Loucy (cell line): Measurements from ENCODE around the gene RAB3D.

ENCODE experiments used
- CTCF ChIP-seq: fragments of 200-600 bp; sonication (generic); conservative IDR thresholded peaks from 2 replicates; pipeline ENCODE4 v1.5.1; 2014; ENCODE audit warnings: mild to moderate bottlenecking, antibody characterized with exemption, low read length
- EZH2phosphoT487 ChIP-seq: fragments of 200-600 bp; IDR thresholded peaks from 2 replicates; pipeline ENCODE4 v1.6.1; 2018; ENCODE audit warnings: antibody characterized with exemption, mild to moderate bottlenecking, moderate library complexity, borderline replicate concordance

DNA sequence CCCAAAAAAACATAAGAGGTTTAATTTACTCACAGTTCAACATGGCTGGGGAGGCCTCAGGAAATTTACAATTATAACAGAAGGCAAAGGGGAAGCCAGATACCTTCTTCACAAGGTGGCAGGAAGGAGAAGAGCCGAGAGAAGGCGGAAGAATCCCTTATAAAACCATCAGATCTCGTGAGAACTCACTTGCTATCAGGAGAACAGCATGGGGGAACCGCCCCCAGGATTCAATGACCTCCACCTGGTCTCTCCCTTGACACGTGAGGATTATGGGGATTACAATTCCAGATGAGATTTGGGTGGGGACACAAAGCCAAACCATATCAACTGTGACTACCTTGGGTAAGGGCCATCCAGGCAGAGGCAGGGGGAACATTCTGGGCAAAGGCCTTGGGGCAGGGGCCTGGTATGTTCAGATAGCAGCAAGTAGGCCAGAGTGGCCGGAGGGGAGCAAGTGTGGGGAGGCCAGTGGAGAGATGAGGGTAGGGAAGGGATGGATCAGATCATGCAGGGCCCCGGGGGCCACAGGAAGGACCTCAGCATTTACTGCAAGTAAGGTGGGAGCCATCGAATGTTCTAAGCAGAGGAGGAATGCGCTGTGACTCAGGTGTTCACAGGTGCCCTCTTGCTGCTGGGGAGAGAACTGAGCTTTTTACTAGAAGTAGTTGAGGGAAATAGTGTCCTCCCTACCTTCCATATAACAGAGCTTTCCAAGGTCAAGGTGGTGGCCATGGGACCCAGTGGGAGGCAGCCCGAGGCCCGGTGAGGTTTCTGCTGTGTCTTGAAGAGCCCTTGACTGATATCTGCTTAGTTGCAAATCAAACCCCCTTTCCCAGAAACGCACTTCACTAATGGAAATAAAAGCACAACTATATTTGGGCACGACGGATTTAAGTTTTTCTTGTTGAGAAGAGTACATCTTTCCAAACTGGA lies 18.0 kb downstream of the RAB3D start:
- TF ChIP-seq CTCF (peak; percentile 28; the same call in 1 of the 2 replicates), EZH2phosphoT487 (no peak)
